ENCODE results near the gene MED13L. TPM values are rescaled to one million over a fixed set of nuclear protein-coding genes. Genes with fewer than 3 reads are reported as not detected.

Gene MED13L
- polyA plus RNA-seq, 1 donor (not counting 4 experiments of a cell fraction or from before 2014, with no cell fraction given), result 31.7 TPM

- no peaks in the 10 kb centered on the region for H3K27me3 ChIP-seq (ENCODE audit: control insufficient read depth, extremely low read depth, insufficient read depth, low read length)
- H3K27ac ChIP-seq (ENCODE audit: control insufficient read depth, insufficient read depth, low read length), result no peak overlapping the region
- H3K9me1 ChIP-seq (ENCODE audit: control insufficient read depth, extremely low read depth, insufficient read depth, low read length), result peaks cover 2% of the 10 kb centered on the region
- no peak overlapping the region for H3K4me3 ChIP-seq (ENCODE audit: control insufficient read depth in 2 of 3, extremely low read depth in 1 of 3, insufficient read depth in 2 of 3, low read depth in 1 of 3, low read length in 3 of 3)
- no peak overlapping the region for H3K9ac ChIP-seq (ENCODE audit: control insufficient read depth, extremely low read depth, insufficient read depth, low read length)
- DNase-seq (ENCODE audit: low read depth, low spot score) (no peak), FAIRE-seq (no peak)
- H3K36me3 ChIP-seq (ENCODE audit: control insufficient read depth in 2 of 2, extremely low read depth in 1 of 2, insufficient read depth in 2 of 2, low read length in 2 of 2), result no peaks in the 10 kb centered on the region
- peaks cover 6% of the 10 kb centered on the region for H4K20me1 ChIP-seq (ENCODE audit: control insufficient read depth, extremely low read depth, insufficient read depth, low read length)
- TF ChIP-seq CTCF (optimal IDR thresholded peaks at IDR 0.05 in 1 of 3, IDR thresholded peaks at IDR 0.05 in 1 of 3, conservative IDR thresholded peaks at IDR 0.05 in 1 of 3; ENCODE audit: extremely low read depth in 1 of 3, insufficient read depth in 2 of 3, low read length in 3 of 3) (no peak), EZH2 (IDR thresholded peaks at IDR 0.05; ENCODE audit: low read length) (no peak)
- dilution Hi-C loops (cut with MboI; ENCODE audit: extremely low pct_ligation_motif_present, low sequenced_read_pairs), result no loop called here
- H3K9me3 ChIP-seq (ENCODE audit: control insufficient read depth, low read depth, low read length), result no peaks in the 10 kb centered on the region
- peaks cover 91% of the 10 kb centered on the region for H3K79me2 ChIP-seq (ENCODE audit: control insufficient read depth, insufficient read depth, low read length)
- no peak overlapping the region for H2AFZ ChIP-seq (ENCODE audit: control insufficient read depth, low read length)
- H3K4me1 ChIP-seq (ENCODE audit: control insufficient read depth, extremely low read depth, insufficient read depth, low read length), result no peaks in the 10 kb centered on the region
- no peak overlapping the region for H3K4me2 ChIP-seq (ENCODE audit: control insufficient read depth, extremely low read depth, insufficient read depth, low read depth, low read length)
Observed at GRCh38 chr12:116150452-116150851, 127.0 kb downstream of the MED13L start.

- Histone ChIP-seq H3K4me1 (ENCODE audit: control insufficient read depth, extremely low read depth, insufficient read depth, low read length) (peaks cover 2% of the 10 kb centered on the region), H3K9me3 (ENCODE audit: control insufficient read depth, low read depth, low read length) (no peaks in the 10 kb centered on the region), H3K79me2 (ENCODE audit: control insufficient read depth, insufficient read depth, low read length) (peaks cover 91% of the 10 kb centered on the region), H3K9ac (ENCODE audit: control insufficient read depth, extremely low read depth, insufficient read depth, low read length) (no peak overlapping the region), H3K27me3 (ENCODE audit: control insufficient read depth, extremely low read depth, insufficient read depth, low read length) (no peaks in the 10 kb centered on the region), H2AFZ (ENCODE audit: control insufficient read depth, low read length) (no peak overlapping the region), H3K36me3 (ENCODE audit: control insufficient read depth in 2 of 2, extremely low read depth in 1 of 2, insufficient read depth in 2 of 2, low read length in 2 of 2) (no peaks in the 10 kb centered on the region), H3K9me1 (ENCODE audit: control insufficient read depth, extremely low read depth, insufficient read depth, low read length) (peaks cover 2% of the 10 kb centered on the region), H3K27ac (ENCODE audit: control insufficient read depth, insufficient read depth, low read length) (no peak overlapping the region), H3K4me3 (ENCODE audit: control insufficient read depth in 2 of 3, extremely low read depth in 1 of 3, insufficient read depth in 2 of 3, low read depth in 1 of 3, low read length in 3 of 3) (no peak overlapping the region), H4K20me1 (ENCODE audit: control insufficient read depth, extremely low read depth, insufficient read depth, low read length) (peaks cover 6% of the 10 kb centered on the region), H3K4me2 (ENCODE audit: control insufficient read depth, extremely low read depth, insufficient read depth, low read depth, low read length) (no peak overlapping the region)
- DNase-seq (ENCODE audit: low read depth, low spot score) (no peak), FAIRE-seq (no peak)
- TF ChIP-seq CTCF (optimal IDR thresholded peaks at IDR 0.05 in 1 of 3, IDR thresholded peaks at IDR 0.05 in 1 of 3, conservative IDR thresholded peaks at IDR 0.05 in 1 of 3; ENCODE audit: extremely low read depth in 1 of 3, insufficient read depth in 2 of 3, low read length in 3 of 3), result no peak
- no peak for TF ChIP-seq EZH2 (IDR thresholded peaks at IDR 0.05; ENCODE audit: low read length)
- dilution Hi-C loops (cut with MboI; ENCODE audit: extremely low pct_ligation_motif_present, low sequenced_read_pairs), result no loop called here
Observed at GRCh38 chr12:116150001-116150400, 127.5 kb downstream of the MED13L start.

Measured in keratinocyte (primary cell).